IPS-NIHi7 (cell line): ENCODE measurements around the gene BCAS3.
"Not testable (repeated sequence)": the region's sequence is repeated elsewhere in the genome, so short reads cannot be mapped to it uniquely, and the experiment has no call there.

Experiments used
- DNase-seq: peaks from one replicate; pipeline ENCODE4 v3.0.0; 2012; ENCODE audit warnings: mixed read lengths; ENCODE audit errors: extremely low spot score

Gene BCAS3

DNA sequence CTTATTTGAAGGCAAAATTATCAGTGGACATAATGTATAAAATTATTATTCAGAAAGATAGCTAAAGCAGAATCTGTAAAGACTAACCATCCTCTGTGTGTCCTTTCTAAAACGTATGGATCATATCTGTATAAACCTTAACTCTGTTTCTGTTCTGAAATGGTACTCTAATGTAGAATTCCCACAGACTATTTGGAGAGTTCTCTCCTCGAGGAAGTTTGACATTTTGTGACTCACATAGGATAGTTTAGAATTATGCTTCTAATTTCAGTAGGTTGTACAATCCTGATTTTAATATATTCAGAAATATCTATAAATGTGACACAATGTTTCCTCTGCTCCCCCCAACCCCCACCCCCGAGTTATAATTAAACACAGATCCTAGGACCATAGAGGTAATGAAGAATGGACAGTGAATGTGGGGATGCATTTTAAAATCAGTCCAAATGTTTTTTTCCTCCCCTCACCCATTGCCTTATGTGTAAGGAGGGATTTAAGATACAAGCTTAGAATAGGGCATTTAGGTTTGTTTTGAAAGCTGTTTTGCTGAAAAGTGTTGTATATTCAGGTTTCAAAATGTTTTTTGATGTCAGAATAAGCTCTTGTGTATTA, 66.8 kb downstream of the BCAS3 start:
- DNase-seq = no peak

- no peak for DNase-seq
These were observed 67.9 kb downstream of the BCAS3 start for GRCh38 chr17:60745544-60745943.

DNA sequence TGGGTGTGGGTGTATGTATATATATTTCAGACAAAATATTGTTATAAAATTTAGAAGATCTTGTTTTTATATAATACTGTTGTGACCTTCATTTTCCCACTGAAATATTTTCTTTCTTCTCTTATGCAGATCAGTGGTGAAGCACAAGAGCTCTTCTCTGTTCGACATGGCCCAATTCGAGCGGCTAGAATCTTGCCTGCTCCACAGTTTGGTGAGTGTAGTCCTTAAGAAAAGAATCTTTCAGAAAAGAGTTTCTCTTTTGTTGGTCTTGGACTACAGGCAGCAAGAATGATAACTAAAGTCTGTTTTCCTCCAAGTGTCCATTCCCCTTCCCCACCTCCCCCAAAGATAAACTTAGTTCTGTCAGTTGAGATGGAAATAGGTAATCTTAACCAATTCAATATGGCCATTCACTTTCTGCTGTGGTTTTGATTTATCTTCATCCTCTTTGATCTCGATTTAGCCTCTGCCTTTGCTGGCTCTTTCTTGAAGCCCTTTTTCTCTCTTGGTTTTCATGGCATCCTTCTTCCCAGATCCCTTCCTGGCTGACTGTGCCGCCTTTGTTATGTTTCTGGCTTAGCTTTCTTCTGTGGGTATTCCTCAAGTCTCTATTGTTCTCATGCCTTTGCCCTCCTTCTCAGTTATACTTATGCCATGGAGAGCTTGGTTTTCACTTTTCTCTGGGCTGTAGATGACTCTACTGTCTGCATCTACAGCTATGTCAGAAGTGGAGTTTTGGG, 69.6 kb downstream of the BCAS3 start:
- peak; percentile 26 for DNase-seq

DNA sequence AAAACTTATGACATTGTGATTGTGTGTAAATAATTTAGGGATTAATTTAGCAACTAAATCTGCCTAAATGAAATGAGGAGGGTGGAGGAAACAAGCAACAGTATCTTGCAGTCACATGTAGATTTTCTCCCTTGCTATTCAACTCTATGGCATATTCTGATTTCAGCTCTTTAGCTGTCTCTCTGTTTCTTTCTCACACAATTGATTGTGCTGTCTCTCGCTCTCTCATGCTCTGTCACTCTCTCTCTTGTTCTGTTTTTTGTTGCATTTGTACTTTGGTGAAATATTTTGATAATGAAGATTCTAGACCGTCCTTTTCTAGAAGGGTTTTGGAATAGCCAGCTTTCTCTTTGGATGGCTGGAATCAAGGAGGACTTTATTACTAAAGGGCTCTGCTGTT, 70.6 kb downstream of the BCAS3 start:
- DNase-seq = no peak

DNA sequence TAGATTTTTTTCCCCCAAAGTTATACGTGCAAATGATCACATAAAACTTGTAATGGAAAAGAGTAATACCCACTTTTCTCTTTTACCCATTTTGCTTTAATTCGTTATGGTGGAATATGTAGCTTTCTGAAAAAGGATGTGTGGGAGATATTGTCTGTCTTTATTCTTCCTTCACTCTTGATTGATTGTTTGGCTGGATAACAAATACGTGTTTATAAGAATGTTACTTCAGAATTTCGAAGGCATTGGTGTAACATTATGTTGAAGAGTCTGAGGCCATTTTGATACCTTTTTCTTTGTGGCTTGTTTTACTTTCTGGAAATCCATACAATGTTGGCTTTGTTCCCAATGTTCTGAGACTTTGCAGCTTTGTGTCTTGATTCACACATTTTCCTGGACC, 71.4 kb downstream of the BCAS3 start:
- no peak for DNase-seq

GRCh38 chr17:60749708-60750107, 72.1 kb downstream of the BCAS3 start:
- DNase-seq = no peak

- DNase-seq = no peak
These were observed 73.0 kb downstream of the BCAS3 start for GRCh38 chr17:60750640-60751039.

DNA sequence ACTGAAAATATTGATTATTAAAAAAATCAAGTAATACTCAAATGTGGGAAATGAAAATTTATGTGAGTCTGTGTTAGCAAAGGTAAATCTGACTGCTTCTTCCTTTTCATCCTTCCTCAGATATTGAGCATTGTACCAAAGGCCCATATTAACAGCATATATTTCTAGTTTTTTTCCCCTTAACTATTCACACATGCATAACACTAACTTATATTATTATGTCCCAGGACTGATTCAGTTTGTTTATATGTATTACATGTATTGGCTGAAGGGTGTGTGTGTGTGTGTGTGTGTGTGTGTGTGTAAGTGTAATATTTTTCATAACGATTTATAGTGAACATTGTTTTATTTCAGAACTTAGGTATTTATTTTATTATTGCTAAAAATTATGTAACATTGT, 74.2 kb downstream of the BCAS3 start:
- DNase-seq = no peak

- no peak for DNase-seq
These were observed 75.4 kb downstream of the BCAS3 start for GRCh38 chr17:60752873-60753577.

- no peak for DNase-seq
These were observed 76.5 kb downstream of the BCAS3 start for GRCh38 chr17:60754057-60754604.

DNA sequence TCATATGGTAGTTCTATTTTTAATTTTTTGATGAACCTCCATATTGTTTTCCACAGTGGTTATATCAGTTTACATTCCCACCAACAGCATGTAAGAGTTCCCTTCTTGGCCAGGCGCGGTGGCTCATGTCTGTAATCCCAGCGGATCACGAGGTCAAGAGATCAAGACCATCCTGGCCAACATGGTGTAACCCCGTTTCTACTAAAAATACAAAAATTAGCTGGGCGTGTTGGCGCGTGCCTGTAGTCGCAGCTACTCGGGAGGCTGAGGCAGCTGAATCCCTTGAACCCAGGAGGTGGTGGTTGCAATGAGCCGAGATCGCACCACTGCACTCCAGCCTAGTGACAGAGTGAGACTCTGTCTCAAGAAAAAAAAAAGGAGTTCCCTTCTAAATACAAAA, 79.1 kb downstream of the BCAS3 start:
- DNase-seq = not testable (repeated sequence)

- no peak for DNase-seq
These were observed 79.8 kb downstream of the BCAS3 start for GRCh38 chr17:60757437-60757836.

- no peak for DNase-seq
These were observed 82.1 kb downstream of the BCAS3 start for GRCh38 chr17:60759756-60760155.

DNA sequence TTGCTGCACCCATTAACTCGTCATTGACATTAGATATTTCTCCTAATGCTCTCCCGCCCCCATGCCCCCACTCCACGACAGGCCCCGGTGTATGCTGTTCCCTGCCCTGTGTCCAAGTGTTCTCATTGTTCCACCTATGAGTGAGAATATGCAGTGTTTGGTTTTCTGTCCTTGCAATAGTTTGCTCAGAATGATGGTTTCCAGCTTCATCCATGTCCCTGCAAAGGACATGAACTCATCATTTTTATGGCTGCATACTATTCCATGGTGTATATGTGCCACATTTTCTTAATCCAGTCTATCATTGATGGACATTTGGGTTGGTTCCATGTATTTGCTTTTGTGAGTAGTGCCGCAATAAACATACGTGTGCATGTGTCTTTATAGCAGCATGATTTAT, 83.7 kb downstream of the BCAS3 start:
- DNase-seq = not testable (repeated sequence)

DNA sequence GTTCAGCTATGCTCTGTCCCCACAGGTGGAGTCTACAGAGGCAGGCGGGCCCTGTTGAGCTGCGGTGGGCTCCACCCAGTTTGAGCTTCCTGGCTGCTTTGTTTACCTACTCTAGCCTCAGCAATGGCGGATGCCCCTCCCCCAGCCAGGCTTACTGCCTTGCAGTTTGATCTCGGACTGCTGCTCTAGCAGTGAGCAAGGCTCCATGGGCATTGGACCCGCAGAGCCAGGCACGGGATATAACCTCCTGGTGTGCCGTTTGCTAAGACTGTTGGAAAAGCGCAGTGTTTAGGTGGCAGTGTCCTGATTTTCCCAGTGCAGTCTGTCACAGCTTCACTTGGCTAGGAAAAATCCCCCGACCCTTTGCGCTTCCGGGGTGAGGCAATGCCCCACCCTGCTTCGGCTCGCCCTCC, 89.1 kb downstream of the BCAS3 start:
- no peak for DNase-seq

DNA sequence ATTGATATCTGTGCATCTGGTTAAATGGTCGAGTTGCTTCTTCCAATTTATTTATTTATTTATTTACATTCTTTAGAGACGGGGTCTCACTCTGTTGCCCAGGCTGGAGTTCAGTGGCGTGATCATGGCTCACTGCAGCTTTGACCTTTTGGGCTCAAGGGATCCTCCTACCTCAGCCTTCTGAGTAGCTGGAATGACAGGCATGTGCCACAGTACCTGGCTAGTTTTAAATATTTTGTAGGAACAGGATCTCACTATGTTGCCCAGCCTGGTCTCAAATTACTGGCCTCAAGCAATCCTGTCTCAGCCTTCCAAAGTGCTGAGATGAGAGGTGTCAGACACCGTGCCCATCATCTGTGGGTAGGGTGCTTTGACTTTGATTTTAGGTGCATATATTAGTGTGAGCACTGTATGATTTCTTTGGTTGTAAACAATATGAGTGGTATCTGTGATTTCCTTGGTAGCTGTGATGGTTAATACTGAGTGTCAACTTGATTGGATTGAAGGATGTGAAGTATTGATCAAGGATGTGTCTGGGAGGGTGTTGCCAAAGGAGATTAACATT, 90.2 kb downstream of the BCAS3 start:
- no peak for DNase-seq

- peak; percentile 14 for DNase-seq
These were observed 91.7 kb downstream of the BCAS3 start for GRCh38 chr17:60769327-60769726.

- no peak for DNase-seq
These were observed 93.3 kb downstream of the BCAS3 start for GRCh38 chr17:60770946-60771422.

DNA sequence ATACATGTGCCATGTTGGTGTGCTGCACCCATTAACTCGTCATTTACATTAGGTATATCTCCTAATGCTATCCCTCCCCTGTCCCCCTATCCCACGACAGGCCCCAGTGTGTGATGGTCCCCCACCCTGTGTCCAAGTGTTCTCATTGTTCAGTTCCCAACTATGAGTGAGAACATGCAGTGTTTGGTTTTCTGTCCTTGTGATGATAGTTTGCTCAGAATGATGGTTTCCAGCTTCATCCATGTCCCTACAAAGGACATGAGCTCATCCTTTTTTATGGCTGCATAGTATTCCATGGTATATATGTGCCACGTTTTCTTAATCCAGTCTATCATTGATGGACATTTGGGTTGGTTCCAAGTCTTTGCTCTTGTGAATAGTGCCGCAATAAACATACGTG, 94.0 kb downstream of the BCAS3 start:
- DNase-seq = not testable (repeated sequence)

DNA sequence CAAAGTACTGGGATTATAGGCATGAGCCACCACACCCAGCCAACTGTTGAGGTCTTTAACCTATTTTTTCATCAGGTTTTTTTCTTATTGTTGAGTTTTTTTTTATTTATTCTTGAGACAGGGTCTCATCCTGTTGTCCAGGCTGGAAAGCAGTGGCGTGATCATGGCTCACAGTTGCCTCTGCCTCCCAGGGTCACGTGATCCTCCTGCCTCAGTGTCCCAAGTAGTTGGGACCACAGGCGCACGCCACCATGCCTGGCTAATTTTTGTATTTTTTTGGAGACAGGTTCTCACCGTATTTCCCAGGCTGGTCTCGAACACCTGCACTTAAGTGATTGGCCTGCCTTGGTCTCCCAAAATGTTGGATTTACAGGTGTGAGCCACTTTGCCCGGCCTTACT, 95.9 kb downstream of the BCAS3 start:
- DNase-seq = no peak

GRCh38 chr17:60781880-60782412, 104.3 kb downstream of the BCAS3 start:
- DNase-seq = no peak

- DNase-seq = no peak
These were observed 105.1 kb downstream of the BCAS3 start for GRCh38 chr17:60782742-60783141.
